Measurements from ENCODE around the gene PHLDB3.

Gene PHLDB3

DNA sequence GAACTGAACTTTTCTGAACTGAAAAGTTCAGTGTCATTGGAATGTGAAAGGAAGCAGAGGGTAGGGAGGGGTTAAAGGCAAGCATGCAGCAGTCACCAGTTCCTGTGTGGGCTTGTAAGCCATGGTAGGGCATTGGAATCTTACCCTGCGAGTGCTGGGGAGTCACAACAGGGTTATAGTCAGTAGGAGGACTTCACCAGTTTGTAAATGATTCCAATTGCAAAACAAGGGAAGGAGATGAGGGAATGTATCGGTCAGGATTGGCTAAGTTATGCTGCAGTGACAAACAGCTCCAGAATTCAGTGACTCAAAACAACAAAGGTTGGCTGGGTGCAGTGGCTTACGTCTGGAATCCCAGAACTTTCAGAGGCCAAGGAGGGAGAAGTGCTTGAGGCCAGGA, 52.0 kb downstream of the PHLDB3 start:
- H3K27me3 ChIP-seq (ENCODE audit: insufficient read depth, low read length, poor library complexity, severe bottlenecking) = no peaks in the 10 kb centered on the region
- H3K4me3 ChIP-seq (ENCODE audit: low read length, poor library complexity, severe bottlenecking) = no peak overlapping the region
- H3K4me1 ChIP-seq (ENCODE audit: insufficient read depth, low read length, poor library complexity, severe bottlenecking) = no peaks in the 10 kb centered on the region
- no peak overlapping the region for H2AFZ ChIP-seq (ENCODE audit: low read length)
- no peaks in the 10 kb centered on the region for H3K9me3 ChIP-seq (ENCODE audit: insufficient read depth, low read depth, low read length)
- no peaks in the 10 kb centered on the region for H3K79me2 ChIP-seq (ENCODE audit: insufficient read depth, low read length)
- no peaks in the 10 kb centered on the region for H3K9me2 ChIP-seq (replicated peaks; ENCODE audit: low read depth, low read length)
- no peak overlapping the region for H3K4me2 ChIP-seq (ENCODE audit: low read depth, low read length, poor library complexity, severe bottlenecking)
- no peaks in the 10 kb centered on the region for H3F3A ChIP-seq (ENCODE audit: low read depth)
- TF ChIP-seq CTCF (conservative IDR thresholded peaks at IDR 0.05; ENCODE audit: low read length) = no peak
- TF ChIP-seq EZH2phosphoT487 (IDR thresholded peaks at IDR 0.05; ENCODE audit: borderline replicate concordance) = no peak
- no peaks in the 10 kb centered on the region for H4K20me1 ChIP-seq (ENCODE audit: insufficient read depth, low read length, poor library complexity, severe bottlenecking)
- H3K36me3 ChIP-seq (ENCODE audit: insufficient read depth, low read length) = no peaks in the 10 kb centered on the region
- no peak overlapping the region for H3K9ac ChIP-seq (ENCODE audit: low read depth, low read length, poor library complexity, severe bottlenecking)

DNA sequence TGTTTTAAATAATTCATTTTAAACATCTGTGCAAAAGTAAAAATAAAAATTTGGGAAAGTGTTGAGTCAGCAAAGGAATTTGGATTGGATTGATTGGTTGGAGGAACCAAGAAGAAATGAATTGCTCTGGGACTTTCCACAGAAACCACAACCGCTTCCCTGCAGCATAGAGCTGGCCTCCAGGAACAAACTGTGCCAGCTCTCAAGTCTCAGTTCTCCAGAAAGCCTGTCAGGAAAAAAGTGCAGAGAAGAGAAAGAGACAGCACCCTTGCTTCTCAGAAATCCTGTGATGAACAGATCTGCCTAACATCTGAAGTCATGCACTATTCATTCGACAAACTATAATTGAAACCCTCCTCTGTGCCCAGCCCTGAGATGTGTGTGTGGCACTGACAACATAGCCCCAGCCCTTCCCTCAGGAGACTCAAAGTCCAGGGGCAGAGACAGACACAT, 54.0 kb downstream of the PHLDB3 start:
- Histone ChIP-seq H3K27me3 (ENCODE audit: insufficient read depth, low read length, poor library complexity, severe bottlenecking) (no peaks in the 10 kb centered on the region), H3K4me2 (ENCODE audit: low read depth, low read length, poor library complexity, severe bottlenecking) (no peak overlapping the region), H3K9ac (ENCODE audit: low read depth, low read length, poor library complexity, severe bottlenecking) (no peak overlapping the region), H4K20me1 (ENCODE audit: insufficient read depth, low read length, poor library complexity, severe bottlenecking) (no peaks in the 10 kb centered on the region), H3K79me2 (ENCODE audit: insufficient read depth, low read length) (no peaks in the 10 kb centered on the region), H3K9me2 (replicated peaks; ENCODE audit: low read depth, low read length) (no peaks in the 10 kb centered on the region), H3K36me3 (ENCODE audit: insufficient read depth, low read length) (no peaks in the 10 kb centered on the region), H3K4me1 (ENCODE audit: insufficient read depth, low read length, poor library complexity, severe bottlenecking) (no peaks in the 10 kb centered on the region), H3K9me3 (ENCODE audit: insufficient read depth, low read depth, low read length) (no peaks in the 10 kb centered on the region), H3K4me3 (ENCODE audit: low read length, poor library complexity, severe bottlenecking) (no peak overlapping the region), H3F3A (ENCODE audit: low read depth) (no peaks in the 10 kb centered on the region), H2AFZ (ENCODE audit: low read length) (no peak overlapping the region)
- TF ChIP-seq CTCF (conservative IDR thresholded peaks at IDR 0.05; ENCODE audit: low read length) (no peak), EZH2phosphoT487 (IDR thresholded peaks at IDR 0.05; ENCODE audit: borderline replicate concordance) (no peak)

DNA sequence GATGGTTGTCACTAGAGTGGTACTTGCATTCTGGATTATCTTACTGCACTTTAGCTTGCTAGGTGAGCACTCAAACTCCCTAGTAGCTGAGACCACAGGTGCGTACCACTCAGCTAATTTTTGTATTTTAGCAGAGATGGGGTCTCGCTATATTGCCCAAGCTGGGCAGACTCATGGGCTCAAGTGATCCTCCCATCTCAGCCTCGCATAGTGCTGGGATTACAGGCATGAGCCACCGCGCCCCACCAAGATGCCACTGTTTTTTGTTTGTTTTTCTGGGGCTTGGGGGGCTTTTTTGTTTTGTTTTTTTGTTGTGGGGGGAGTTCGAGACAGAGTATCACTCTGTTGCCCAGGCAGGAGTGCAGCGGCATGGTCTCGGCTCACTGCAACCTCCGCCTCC, 56.9 kb downstream of the PHLDB3 start:
- H3K9me2 ChIP-seq (replicated peaks; ENCODE audit: low read depth, low read length) = no peaks in the 10 kb centered on the region
- H2AFZ ChIP-seq (ENCODE audit: low read length) = no peak overlapping the region
- no peaks in the 10 kb centered on the region for H3K27me3 ChIP-seq (ENCODE audit: insufficient read depth, low read length, poor library complexity, severe bottlenecking)
- H3K79me2 ChIP-seq (ENCODE audit: insufficient read depth, low read length) = no peaks in the 10 kb centered on the region
- no peaks in the 10 kb centered on the region for H4K20me1 ChIP-seq (ENCODE audit: insufficient read depth, low read length, poor library complexity, severe bottlenecking)
- H3F3A ChIP-seq (ENCODE audit: low read depth) = no peaks in the 10 kb centered on the region
- TF ChIP-seq EZH2phosphoT487 (IDR thresholded peaks at IDR 0.05; ENCODE audit: borderline replicate concordance) (no peak), CTCF (conservative IDR thresholded peaks at IDR 0.05; ENCODE audit: low read length) (no peak)
- H3K9ac ChIP-seq (ENCODE audit: low read depth, low read length, poor library complexity, severe bottlenecking) = no peak overlapping the region
- H3K4me1 ChIP-seq (ENCODE audit: insufficient read depth, low read length, poor library complexity, severe bottlenecking) = no peaks in the 10 kb centered on the region
- no peak overlapping the region for H3K4me2 ChIP-seq (ENCODE audit: low read depth, low read length, poor library complexity, severe bottlenecking)
- no peak overlapping the region for H3K4me3 ChIP-seq (ENCODE audit: low read length, poor library complexity, severe bottlenecking)
- H3K36me3 ChIP-seq (ENCODE audit: insufficient read depth, low read length) = no peaks in the 10 kb centered on the region
- H3K9me3 ChIP-seq (ENCODE audit: insufficient read depth, low read depth, low read length) = no peaks in the 10 kb centered on the region

Measured in Loucy (cell line).